GM23248 (cell line): ENCODE data around the gene TRAPPC8. TPM values are rescaled to one million over a fixed set of nuclear protein-coding genes. Genes with fewer than 3 reads are reported as not detected.
A peak's percentile ranks its signal among the peaks of the same experiment; 100 is the strongest.
"Not testable (repeated sequence)": the region's sequence is repeated elsewhere in the genome, so short reads cannot be mapped to it uniquely, and the experiment has no call there.

ENCODE experiments used
- DNase-seq: peaks from one replicate; pipeline ENCODE4 v3.0.0-alpha.2; 2015
- H2AFZ ChIP-seq: fragments of 200-600 bp; sonication (generic); 2 replicates; pipeline ENCODE4 v1.6.1; 2016; ENCODE audit warnings: antibody characterized with exemption
- H3F3A ChIP-seq: fragments of 200-600 bp; sonication (generic); 2 replicates; pipeline ENCODE4 v1.6.1; 2016; ENCODE audit warnings: mild to moderate bottlenecking, antibody characterized with exemption, mixed run types; ENCODE audit not compliant: insufficient read depth
- H3K27ac ChIP-seq: fragments of 200-600 bp; sonication (generic); 2 replicates; pipeline ENCODE4 v1.5.1; 2016; ENCODE audit warnings: mild to moderate bottlenecking
- H3K27me3 ChIP-seq: fragments of 200-600 bp; sonication (generic); replicated peaks from 2 replicates; pipeline ENCODE4 v1.6.1; 2016; ENCODE audit warnings: mild to moderate bottlenecking; ENCODE audit not compliant: insufficient read depth
- H3K36me3 ChIP-seq: fragments of 200-600 bp; sonication (generic); 2 replicates; pipeline ENCODE4 v1.6.1; 2016; ENCODE audit warnings: low read depth, mild to moderate bottlenecking
- H3K4me1 ChIP-seq: fragments of 200-600 bp; sonication (generic); 2 replicates; pipeline ENCODE4 v1.6.1; 2016; ENCODE audit warnings: mild to moderate bottlenecking; ENCODE audit not compliant: insufficient read depth
- H3K4me2 ChIP-seq: fragments of 200-600 bp; sonication (generic); one replicate; pipeline ENCODE4 v1.6.1; 2016; ENCODE audit warnings: mild to moderate bottlenecking; ENCODE audit not compliant: unreplicated experiment
- H3K4me3 ChIP-seq: fragments of 200-600 bp; sonication (generic); 2 replicates; pipeline ENCODE4 v1.5.1; 2016; ENCODE audit warnings: mild to moderate bottlenecking
- H3K79me2 ChIP-seq: fragments of 200-600 bp; sonication (generic); 2 replicates; pipeline ENCODE4 v1.6.1; 2016; ENCODE audit warnings: mild to moderate bottlenecking; ENCODE audit not compliant: insufficient read depth
- H3K9ac ChIP-seq: fragments of 200-600 bp; sonication (generic); 2 replicates; pipeline ENCODE4 v1.6.1; 2016; ENCODE audit warnings: mild to moderate bottlenecking
- H3K9me2 ChIP-seq: fragments of 200-600 bp; sonication (generic); 2 replicates; pipeline ENCODE4 v1.6.1; 2016; ENCODE audit warnings: mixed run types, mild to moderate bottlenecking, moderate library complexity; ENCODE audit not compliant: insufficient read depth
- H3K9me3 ChIP-seq: fragments of 200-600 bp; sonication (generic); one replicate; pipeline ENCODE4 v1.6.1; 2017; ENCODE audit warnings: low read depth
- H4K20me1 ChIP-seq: fragments of 200-600 bp; sonication (generic); 2 replicates; pipeline ENCODE4 v1.6.0; 2016; ENCODE audit not compliant: insufficient read depth
- EZH2 ChIP-seq: fragments of 200-600 bp; sonication (generic); IDR thresholded peaks from 2 replicates; pipeline ENCODE4 v1.6.1; 2018; ENCODE audit warnings: antibody characterized with exemption, mild to moderate bottlenecking; ENCODE audit not compliant: insufficient read depth, poor library complexity, severe bottlenecking
- EZH2phosphoT487 ChIP-seq: fragments of 200-600 bp; sonication (generic); IDR thresholded peaks from 2 replicates; pipeline ENCODE4 v1.6.1; 2018; ENCODE audit warnings: antibody characterized with exemption, moderate library complexity, mild to moderate bottlenecking, low read depth; ENCODE audit not compliant: insufficient read depth
- WGBS, 2 experiments: methylation state at CpG; one replicate each; pipeline ENCODE4 v1.1.6; 2015 to 2017; ENCODE audit warnings: low lambda C conversion rate in 2 of 2, low coverage in 1 of 2; ENCODE audit errors: missing lambda C conversion rate in 2 of 2; 5-methylcytosine and 5-hydroxymethylcytosine counted together
- in situ Hi-C: fragments of 300-500 bp; cut with MboI; formaldehyde crosslinking; loops from 2 replicates; pipeline ENCODE4 v1.15.0; 2020
- polyA plus RNA-seq: library from polyadenylated mRNA; unstranded; fragments of >200 nt; fragmentation: Nextera tagmentation; extraction: Ambion mirVana; gene quantifications from 2 replicates; pipeline ENCODE4 v1.2.1, GENCODE V29; 2016
- total RNA-seq: library from RNA; depleted of rRNA; stranded (reverse); fragments of >200 nt; shearing (Covaris generic); gene quantifications from 2 replicates; pipeline ENCODE4 v1.2.3, GENCODE V29; 2014

The TRAPPC8 gene
- total and polyA plus RNA-seq, 2 experiments from 2014 or later = 10.1 to 39.4 TPM

DNA sequence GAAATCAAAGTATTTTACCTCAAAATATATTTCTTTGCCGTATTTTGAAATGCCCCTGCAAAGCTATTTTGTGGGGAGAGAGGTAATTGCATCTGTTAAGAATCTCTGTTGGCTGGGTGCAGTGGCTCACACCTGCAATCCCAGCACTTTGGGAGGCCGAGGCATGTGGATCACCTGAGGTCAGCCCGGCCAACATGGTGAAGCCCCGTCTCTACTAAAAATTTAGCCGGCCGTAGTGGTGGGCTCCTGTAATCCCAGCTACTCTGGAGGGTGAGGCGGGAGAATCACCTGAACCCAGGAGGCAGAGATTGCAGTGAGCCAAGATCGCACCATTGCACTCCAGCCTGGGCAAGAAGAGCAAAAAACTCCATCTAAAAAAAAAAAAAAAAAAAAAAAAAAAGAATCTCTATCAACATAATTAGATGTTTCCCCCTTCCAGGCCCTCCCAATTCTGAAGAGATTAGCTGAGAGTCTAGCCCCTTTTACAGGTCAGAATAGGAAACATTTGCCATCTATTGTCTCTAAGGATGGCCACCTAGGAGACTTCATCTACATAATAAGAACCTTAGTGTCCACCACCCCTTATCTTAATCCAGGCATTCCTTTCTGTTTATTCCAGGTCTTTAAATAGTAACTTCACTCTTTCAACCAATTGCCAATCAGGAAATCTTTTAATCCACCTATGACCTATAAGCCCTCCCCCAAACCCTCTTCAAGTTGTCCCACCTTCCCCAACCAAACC, 3.5 kb upstream of the TRAPPC8 start:
- Histone ChIP-seq H3K4me3 (no peak overlapping the region), H2AFZ (no peak overlapping the region), H3K4me2 (no peak overlapping the region), H3K4me1 (peaks cover 12% of the 10 kb centered on the region), H3K9me3 (no peaks in the 10 kb centered on the region), H3K79me2 (peaks cover 6% of the 10 kb centered on the region), H3K9me2 (no peaks in the 10 kb centered on the region), H3F3A (peaks cover 13% of the 10 kb centered on the region), H4K20me1 (no peaks in the 10 kb centered on the region), H3K36me3 (no peaks in the 10 kb centered on the region), H3K9ac (no peak overlapping the region), H3K27ac (no peak overlapping the region), H3K27me3 (no peaks in the 10 kb centered on the region)
- 63 to 68% methylated on average over 8 of the region's 8 CpGs for WGBS, 2 experiments
- in situ Hi-C loops = no loop called here
- DNase-seq = no peak
- no peak for TF ChIP-seq EZH2phosphoT487
- TF ChIP-seq EZH2 = no peak

DNA sequence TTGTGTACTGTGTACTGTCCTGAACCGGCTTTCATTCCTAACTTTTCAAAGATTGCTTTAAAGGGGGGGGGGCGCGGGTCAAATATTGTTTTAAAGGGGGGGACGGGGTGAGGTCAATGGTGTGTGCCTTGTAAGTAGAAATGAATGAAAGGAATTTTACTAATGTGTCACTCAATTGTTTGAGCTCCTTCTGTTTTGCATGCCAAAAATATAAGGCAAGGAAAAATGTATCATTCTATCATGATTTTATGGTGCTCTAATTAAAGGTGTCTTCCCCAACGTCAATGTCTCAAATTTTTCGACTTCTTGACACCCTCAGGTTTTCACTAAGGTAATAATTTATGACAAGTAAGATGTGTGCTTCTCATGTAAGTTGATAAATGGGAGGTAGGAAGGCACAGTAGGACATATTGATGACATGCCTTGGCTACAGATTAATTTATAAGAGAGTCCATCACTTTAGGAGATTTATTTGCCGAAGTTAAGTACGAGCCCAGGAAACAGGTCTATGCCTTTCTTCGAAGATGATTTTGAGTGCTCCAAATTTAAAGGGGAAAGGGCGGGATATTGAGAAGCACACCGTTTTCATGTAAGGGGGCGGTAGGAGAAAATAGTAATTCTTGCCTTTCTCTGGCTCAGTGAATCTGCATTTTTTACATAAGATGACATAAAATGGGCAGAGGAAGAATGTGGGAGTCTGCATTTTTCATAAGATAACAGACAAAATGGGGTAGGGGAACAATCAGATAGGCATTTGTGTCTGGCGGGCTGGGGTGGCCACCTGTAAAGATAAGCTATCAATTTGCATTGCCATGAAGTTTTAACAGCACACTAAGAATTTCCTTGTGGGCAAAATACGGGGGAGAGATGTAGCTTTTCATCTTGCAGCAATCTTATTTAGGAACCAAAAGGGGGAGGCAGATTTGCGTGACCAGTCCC, 1.2 kb upstream of the TRAPPC8 start:
- TF ChIP-seq EZH2phosphoT487 (no peak), EZH2 (no peak)
- Histone ChIP-seq H3K4me2 (peak overlapping the region; percentile 99), H3K9ac (peak overlapping the region; percentile 71), H3F3A (peaks cover 14% of the 10 kb centered on the region), H3K27ac (0 out of 2 replicates have a peak overlapping the region, but pooled peaks have one; percentile 50), H3K79me2 (peaks cover 30% of the 10 kb centered on the region), H3K27me3 (no peaks in the 10 kb centered on the region), H2AFZ (peak overlapping the region; percentile 93), H3K4me1 (peaks cover 18% of the 10 kb centered on the region), H4K20me1 (no peaks in the 10 kb centered on the region), H3K9me2 (no peaks in the 10 kb centered on the region), H3K4me3 (peak overlapping the region; percentile 94), H3K36me3 (no peaks in the 10 kb centered on the region), H3K9me3 (no peaks in the 10 kb centered on the region)
- 27 to 29% methylated on average over 15 of the region's 15 CpGs for WGBS, 2 experiments
- in situ Hi-C loops = no loop called here
- DNase-seq = no peak

DNA sequence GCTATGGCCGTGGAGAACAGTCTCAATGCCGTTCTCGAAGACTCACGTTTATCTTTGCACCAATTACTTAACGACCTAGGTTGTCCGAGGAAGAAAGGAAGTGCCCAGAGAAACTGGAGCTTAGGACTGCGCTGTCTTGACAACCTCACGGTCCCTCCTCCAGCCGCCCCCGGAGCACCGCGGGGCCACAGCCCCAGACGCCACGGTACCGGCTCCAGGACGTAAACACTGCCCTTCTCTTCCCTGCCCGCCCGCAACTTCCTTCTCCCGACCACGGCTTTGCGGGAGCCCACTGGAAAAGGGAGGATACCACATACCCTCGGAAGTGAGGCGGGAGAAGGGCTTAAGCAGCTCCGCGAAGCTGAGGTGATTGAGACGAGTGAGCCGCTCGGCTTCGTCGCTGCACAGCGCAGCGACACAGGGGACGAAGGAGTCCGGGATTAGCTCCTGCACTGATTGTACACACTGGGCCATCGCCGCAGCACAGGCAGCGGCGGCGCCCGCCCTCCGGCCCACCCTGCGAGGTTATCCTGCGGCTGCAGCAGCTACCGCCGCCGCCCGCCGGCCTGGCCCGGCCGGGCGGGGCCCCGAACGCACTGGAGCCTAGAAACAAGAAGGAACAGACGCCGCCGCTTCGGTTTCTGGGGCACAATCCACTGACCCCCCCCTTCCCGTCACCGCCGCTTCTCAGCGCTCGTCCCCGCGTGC, 483 bp downstream of the TRAPPC8 start:
- Histone ChIP-seq H3F3A (peaks cover 14% of the 10 kb centered on the region), H3K27me3 (no peaks in the 10 kb centered on the region), H3K36me3 (no peaks in the 10 kb centered on the region), H3K4me1 (peaks cover 18% of the 10 kb centered on the region), H3K9ac (peak overlapping the region; percentile 95), H3K4me3 (peak overlapping the region; percentile 79), H3K79me2 (peaks cover 47% of the 10 kb centered on the region), H3K9me3 (no peaks in the 10 kb centered on the region), H3K27ac (peak overlapping the region; percentile 92), H3K9me2 (no peaks in the 10 kb centered on the region), H2AFZ (peak overlapping the region; percentile 88), H4K20me1 (no peaks in the 10 kb centered on the region), H3K4me2 (peak overlapping the region; percentile 92)
- in situ Hi-C loops = no loop called here
- DNase-seq = peak; percentile 81
- TF ChIP-seq EZH2phosphoT487 (no peak), EZH2 (no peak)
- 0 to 2% methylated on average over 45 to 64 of the region's 64 CpGs for WGBS, 2 experiments

DNA sequence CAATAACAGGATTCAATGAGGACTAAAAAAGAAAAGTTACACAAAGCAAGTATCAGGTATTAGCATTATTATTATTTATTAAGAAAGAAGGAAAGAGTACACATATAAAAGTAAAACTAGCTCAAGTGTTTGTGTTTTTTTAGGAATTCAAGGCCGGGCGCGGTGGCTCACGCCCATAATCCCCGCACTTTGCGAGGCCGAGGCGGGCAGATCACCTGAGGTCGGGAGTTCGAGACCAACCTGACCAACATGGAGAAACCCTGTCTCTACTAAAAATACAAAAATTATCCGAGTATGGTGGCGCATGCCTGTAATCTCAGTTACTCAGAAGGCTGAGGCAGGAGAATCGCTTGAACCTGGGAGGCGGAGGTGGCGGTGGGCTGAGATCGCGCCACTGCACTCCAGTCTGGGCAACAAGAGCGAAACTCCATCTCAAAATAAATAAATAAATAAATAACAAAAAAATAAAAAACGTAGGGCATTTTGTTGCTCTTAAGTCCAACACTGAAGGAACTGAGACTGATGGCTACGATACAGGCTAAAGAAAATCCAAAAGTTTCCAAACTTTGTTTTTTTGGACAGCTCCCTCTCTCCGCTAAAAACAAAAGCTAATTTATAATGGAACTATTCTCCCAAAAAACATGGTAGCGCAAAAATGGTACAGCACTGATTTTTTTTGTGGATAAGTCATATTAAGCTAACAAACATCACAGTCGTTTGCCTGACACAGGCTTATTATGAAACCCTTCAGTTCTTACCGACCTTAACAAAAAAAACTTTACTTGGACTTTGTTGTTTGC, 1.7 kb downstream of the TRAPPC8 start:
- Histone ChIP-seq H3K9ac (peak overlapping the region; percentile 95), H3K27ac (peak overlapping the region; percentile 92), H3K4me2 (peak overlapping the region; percentile 92), H3K4me1 (peaks cover 18% of the 10 kb centered on the region), H3K4me3 (peak overlapping the region; percentile 79), H3K27me3 (no peaks in the 10 kb centered on the region), H3K9me2 (no peaks in the 10 kb centered on the region), H3F3A (peaks cover 14% of the 10 kb centered on the region), H3K36me3 (no peaks in the 10 kb centered on the region), H2AFZ (no peak overlapping the region; the same call in 1 of the 2 replicates), H3K9me3 (no peaks in the 10 kb centered on the region), H3K79me2 (peaks cover 59% of the 10 kb centered on the region), H4K20me1 (no peaks in the 10 kb centered on the region; the same call in 1 of the 2 replicates)
- peak; percentile 16 for DNase-seq
- in situ Hi-C loops = no loop called here
- TF ChIP-seq EZH2 = no peak
- no peak for TF ChIP-seq EZH2phosphoT487
- 83 to 84% methylated on average over 24 of the region's 24 CpGs for WGBS, 2 experiments

DNA sequence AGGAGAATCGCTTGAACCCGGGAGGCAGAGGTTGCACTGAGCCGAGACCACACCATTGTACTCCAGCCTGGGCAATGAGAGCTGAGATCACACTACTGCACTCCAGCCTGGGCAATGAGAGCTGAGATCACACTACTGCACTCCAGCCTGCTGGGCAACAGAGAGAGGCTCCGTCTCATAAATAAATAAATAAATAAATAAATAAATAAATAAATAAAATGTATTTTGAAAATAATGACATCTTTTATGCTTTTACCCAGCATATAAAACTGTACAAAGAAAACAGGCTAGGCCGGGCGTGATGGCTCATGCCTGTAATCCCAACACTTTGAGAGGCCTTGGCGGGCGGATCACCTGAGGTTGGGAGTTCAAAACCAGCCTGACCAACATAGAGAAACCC, 8.2 kb downstream of the TRAPPC8 start:
- H3K4me2 ChIP-seq, H4K20me1 ChIP-seq, H3K27ac ChIP-seq, DNase-seq, H3F3A ChIP-seq, H3K27me3 ChIP-seq, H2AFZ ChIP-seq, H3K9me3 ChIP-seq, in situ Hi-C loops, H3K9ac ChIP-seq, H3K9me2 ChIP-seq, H3K4me3 ChIP-seq, H3K4me1 ChIP-seq, H3K36me3 ChIP-seq: not testable (repeated sequence)
- 93 to 95% methylated on average over 8 of the region's 8 CpGs for WGBS, 2 experiments
- H3K79me2 ChIP-seq = peaks cover 100% of the 10 kb centered on the region
